ENCODE data around the gene TMEM91. TPM values are rescaled to one million over a fixed set of nuclear protein-coding genes. Genes with fewer than 3 reads are reported as not detected.

The TMEM91 gene
- total and polyA plus RNA-seq, 9 of the 15 experiments (the other 6 are each of a cell fraction or from before 2014, with no cell fraction given), result 1.2 to 5.2 (median 2.7) TPM

GRCh38 chr19:41350735-41351338 is 25.5 kb upstream of the TMEM91 start (continued):
- TF ChIP-seq EP400 (IDR thresholded peaks at IDR 0.05) (peak; percentile 79; the same call in 1 of the 2 replicates), ZSCAN29 (IDR thresholded peaks at IDR 0.05) (no peak), HLTF (IDR thresholded peaks at IDR 0.05) (peak; percentile 85), E2F1 (CRISPR knock-in tag; IDR thresholded peaks at IDR 0.05) (0 out of 2 replicates have a peak, but pooled peaks have one; percentile 72), ZNF274 (IDR thresholded peaks at IDR 0.05; ENCODE audit: borderline replicate concordance, low read depth, low read length) (no peak), ZNF395 (CRISPR knock-in tag; IDR thresholded peaks at IDR 0.05) (no peak), BHLHE40 (IDR thresholded peaks at IDR 0.05; ENCODE audit: low read length) (0 out of 2 replicates have a peak, but pooled peaks have one; percentile 16), RBBP5 (IDR thresholded peaks at IDR 0.05; ENCODE audit: borderline replicate concordance, insufficient read depth, low read length, poor library complexity, severe bottlenecking) (no peak), NFRKB (IDR thresholded peaks at IDR 0.05; ENCODE audit: low read depth) (peak; percentile 61; the same call in 1 of the 2 replicates), TAF1 (IDR thresholded peaks at IDR 0.05; ENCODE audit: control insufficient read depth, extremely low read depth, insufficient read depth, low read length, severe bottlenecking) (peak; percentile 64), RHOXF2B (CRISPR knock-in tag; conservative IDR thresholded peaks at IDR 0.05) (no peak), MEIS2 (IDR thresholded peaks at IDR 0.05; ENCODE audit: partially characterized antibody) (peak; percentile 4), ZBTB40 (IDR thresholded peaks at IDR 0.05) (peak; percentile 53), ZBTB40 (CRISPR knock-in tag; IDR thresholded peaks at IDR 0.05) (no peak), NCOA2 (IDR thresholded peaks at IDR 0.05; ENCODE audit: partially characterized antibody in 2 of 2) (no peak)

Measured in K562 (cell line).